HG03039 (cell line): ENCODE results near the gene ATXN7L1.
"Not testable (repeated sequence)": the region's sequence is repeated elsewhere in the genome, so short reads cannot be mapped to it uniquely, and the experiment has no call there.

Experiments used
- ATAC-seq: cut with Tn5 transposase; IDR thresholded peaks from one replicate; pipeline ENCODE4 v1.9.1; 2021; ENCODE audit warnings: mild to moderate bottlenecking, moderate library complexity; ENCODE audit not compliant: unreplicated experiment

The ATXN7L1 gene

DNA sequence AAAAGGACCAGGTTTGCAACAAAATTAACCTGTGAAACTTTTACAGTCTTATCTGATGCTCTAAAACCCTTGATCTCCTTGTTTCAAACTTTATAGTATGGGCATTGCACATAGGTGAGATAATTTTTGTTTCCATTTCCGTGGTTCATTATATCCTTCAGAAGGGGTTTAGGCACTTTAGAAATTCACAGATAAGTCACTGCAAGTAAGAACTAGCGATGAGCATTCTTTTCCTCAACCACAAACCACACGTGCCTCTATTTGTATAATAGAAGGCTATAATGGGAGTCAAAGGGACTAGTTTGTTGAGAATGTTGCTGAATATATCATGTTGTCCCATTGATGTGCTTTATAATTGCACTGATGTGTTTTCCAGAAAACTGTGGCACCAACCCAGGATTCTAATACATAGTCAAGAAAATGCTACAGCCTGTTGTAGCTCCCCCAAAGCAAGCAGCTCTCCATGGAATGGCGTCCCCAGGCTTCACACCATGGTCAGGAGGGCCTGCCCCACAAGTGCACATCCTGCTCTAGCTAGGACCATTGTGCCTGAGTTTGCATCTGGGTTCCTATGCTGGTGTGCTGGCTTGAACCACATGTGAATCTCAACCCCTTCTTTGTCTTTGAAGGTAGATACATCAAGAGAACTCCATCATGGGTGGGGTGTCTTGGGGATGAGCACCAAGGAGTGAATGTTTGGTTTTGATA is 14.0 kb upstream of the ATXN7L1 start:
- no peak for ATAC-seq

GRCh38 chr7:105887569-105888189 is 11.3 kb upstream of the ATXN7L1 start:
- ATAC-seq: no peak

DNA sequence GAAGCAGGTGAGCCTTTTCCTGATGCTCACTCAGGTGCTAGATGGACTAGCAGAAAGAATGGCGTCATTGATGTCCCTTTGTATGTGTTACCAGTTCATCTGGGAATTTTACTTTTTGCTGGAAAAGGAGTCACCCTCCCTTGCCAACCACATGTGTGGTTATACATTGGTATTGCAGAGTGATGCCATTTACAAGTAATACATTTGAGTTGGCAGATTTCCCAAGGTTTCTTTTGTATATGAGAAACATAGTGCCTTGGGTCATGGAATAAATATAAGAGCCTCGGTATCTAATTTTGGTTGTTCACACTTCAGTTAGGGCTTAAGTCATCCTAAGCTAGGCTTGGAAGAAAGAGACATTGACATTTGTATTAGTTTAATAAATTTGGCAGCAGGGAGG is 10.4 kb upstream of the ATXN7L1 start:
- ATAC-seq: no peak

GRCh38 chr7:105885387-105886111 is 9.2 kb upstream of the ATXN7L1 start:
- no peak for ATAC-seq

- not testable (repeated sequence) for ATAC-seq
Measured at GRCh38 chr7:105883179-105883578, 6.8 kb upstream of the ATXN7L1 start.

GRCh38 chr7:105881439-105881838 is 5.0 kb upstream of the ATXN7L1 start:
- no peak for ATAC-seq

GRCh38 chr7:105880571-105881330 is 4.4 kb upstream of the ATXN7L1 start:
- ATAC-seq: no peak

DNA sequence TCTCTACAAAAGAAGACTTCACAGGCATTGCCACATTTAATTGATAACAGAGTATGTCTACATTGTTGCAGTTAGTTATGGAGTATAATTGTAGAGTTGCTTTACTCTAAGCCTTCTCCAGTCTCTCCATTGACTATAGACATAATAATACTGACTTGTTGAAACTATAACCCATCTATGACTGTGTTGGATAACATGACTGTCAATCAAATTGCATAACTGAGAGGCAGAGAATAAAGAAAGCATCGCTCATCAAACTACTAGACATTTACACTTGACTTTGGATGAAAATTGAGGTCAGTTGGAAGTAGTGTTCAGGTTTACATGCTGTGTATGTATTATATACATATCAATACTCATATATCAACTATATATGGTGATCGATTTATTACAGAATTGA is 3.4 kb upstream of the ATXN7L1 start:
- no peak for ATAC-seq

- no peak for ATAC-seq
Measured at GRCh38 chr7:105878746-105879605, 2.6 kb upstream of the ATXN7L1 start.

DNA sequence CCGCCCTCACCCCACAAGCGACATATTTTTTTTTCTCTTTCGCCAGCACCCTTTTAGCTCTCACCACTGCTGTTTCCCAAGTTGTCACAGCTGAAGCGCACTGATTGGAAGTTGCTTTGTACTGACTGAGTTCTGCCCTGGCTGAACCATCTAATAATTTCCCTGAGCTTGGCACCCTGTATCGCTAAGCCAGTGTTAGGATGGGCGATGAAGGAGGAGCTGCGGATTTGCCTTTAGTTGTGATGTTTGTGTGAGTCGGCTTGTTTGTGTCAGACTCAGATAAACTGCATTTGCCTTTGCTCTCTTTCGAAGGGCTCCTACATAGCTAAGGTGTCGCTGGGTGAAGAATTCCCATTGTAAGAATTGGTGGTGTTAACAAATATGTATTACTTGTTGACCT is 1.3 kb upstream of the ATXN7L1 start:
- no peak for ATAC-seq

- no peak for ATAC-seq
Measured at GRCh38 chr7:105876964-105877601, 684 bp upstream of the ATXN7L1 start.

DNA sequence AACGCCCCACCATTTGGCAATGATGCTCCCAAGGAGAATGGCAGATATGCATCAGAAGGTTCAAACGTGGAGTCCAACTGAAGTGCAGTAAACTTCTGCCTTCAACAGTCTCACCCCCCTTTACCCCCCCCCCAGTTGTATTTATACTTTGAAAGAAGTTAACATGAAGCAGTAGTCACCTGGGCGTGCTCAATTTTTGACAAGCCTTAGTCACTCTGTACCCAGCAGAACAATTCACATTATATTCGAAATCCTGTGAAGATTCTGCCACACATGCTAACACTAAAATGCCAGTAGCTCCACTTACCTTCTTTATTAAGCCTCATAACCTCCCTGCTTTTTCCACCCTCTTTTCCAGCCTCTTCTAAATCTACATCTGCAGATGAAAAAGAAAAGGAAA is 894 bp downstream of the ATXN7L1 start:
- ATAC-seq: no peak

- no peak for ATAC-seq
Measured at GRCh38 chr7:105874055-105874454, 2.3 kb downstream of the ATXN7L1 start.

DNA sequence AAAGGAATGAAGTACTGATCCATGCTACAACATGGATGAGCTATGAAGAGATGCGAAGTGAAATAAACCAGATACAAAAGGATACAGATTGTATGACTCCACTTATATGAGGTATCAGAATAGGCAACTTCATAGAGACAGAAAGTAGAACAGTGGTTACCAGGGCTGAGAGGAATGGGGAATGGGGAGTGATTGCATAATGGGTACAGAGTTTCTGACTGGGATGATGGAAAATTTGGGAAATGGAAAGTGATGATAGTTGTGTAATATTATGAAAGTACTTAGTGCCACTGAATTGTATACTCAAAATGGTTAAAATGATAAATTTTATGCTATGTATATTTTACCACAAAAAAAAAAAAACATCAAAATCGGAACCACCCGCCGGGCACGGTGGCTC is 3.9 kb downstream of the ATXN7L1 start:
- ATAC-seq: no peak

GRCh38 chr7:105871142-105871541 is 5.3 kb downstream of the ATXN7L1 start:
- ATAC-seq: no peak

- no peak for ATAC-seq
Measured at GRCh38 chr7:105866102-105866801, 10.1 kb downstream of the ATXN7L1 start.

GRCh38 chr7:105863876-105864275 is 12.5 kb downstream of the ATXN7L1 start:
- ATAC-seq: no peak

DNA sequence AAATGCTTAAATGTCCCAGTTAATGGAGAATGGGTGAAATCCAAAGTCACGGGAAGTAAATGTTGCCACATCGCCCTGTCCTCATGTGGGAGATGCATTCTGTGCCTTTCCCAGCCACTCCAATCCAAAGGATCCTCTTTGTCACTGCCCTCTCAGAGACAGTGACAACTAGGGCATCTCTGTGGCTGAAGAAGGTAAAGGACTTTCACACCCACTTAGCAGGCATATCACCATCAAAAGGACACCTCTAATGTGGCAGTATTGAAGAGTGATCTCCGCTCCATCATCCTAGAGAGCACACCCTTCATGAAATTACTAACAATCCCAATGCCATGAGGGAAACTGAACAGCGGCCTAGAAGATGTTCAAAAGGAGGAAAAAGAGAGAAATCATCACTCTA is 13.6 kb downstream of the ATXN7L1 start:
- no peak for ATAC-seq

- ATAC-seq: no peak
Measured at GRCh38 chr7:105862276-105862675, 14.1 kb downstream of the ATXN7L1 start.
